Lung (tissue), 12 donors: ENCODE data around the gene HHEX. TPM values are rescaled to one million over a fixed set of nuclear protein-coding genes. Genes with fewer than 3 reads are reported as not detected.

Source experiments
- ATAC-seq: fragments of 200-7000 bp; cut with Tn5 transposase; one replicate; pipeline ENCODE4 v1.9.1; 2020; ENCODE audit warnings: moderate number of reproducible peaks; ENCODE audit not compliant: insufficient read depth, low FRiP score
- DNase-seq, 3 donors: peaks; one replicate each; pipeline ENCODE4 v3.0.0-alpha.2; 2013 to 2017
- H3K27ac ChIP-seq, 2 donors: one replicate each; pipeline ENCODE4 v1.5.1; 2013; ENCODE audit warnings: mild to moderate bottlenecking in 2 of 2, moderate library complexity in 2 of 2, control low read depth in 1 of 2, inconsistent platforms in 1 of 2, low read depth in 1 of 2, low read length in 1 of 2
- H3K27me3 ChIP-seq, 3 donors: one replicate each; pipeline ENCODE4 v1.5.1; 2013; ENCODE audit warnings: low read length in 2 of 3; ENCODE audit not compliant: control insufficient read depth in 3 of 3, insufficient read depth in 3 of 3
- H3K36me3 ChIP-seq, 4 donors: one replicate each; pipeline ENCODE4 v1.5.1; 2013; ENCODE audit warnings: low read length in 4 of 4, mild to moderate bottlenecking in 1 of 4, moderate library complexity in 1 of 4; ENCODE audit not compliant: control insufficient read depth in 4 of 4, insufficient read depth in 4 of 4
- H3K4me1 ChIP-seq, 5 donors: one replicate each; pipeline ENCODE4 v1.5.1; 2013; ENCODE audit warnings: low read length in 5 of 5, mild to moderate bottlenecking in 2 of 5, moderate library complexity in 1 of 5; ENCODE audit not compliant: control insufficient read depth in 5 of 5, insufficient read depth in 5 of 5
- H3K4me3 ChIP-seq: one replicate; pipeline ENCODE4 v1.5.1; 2013; ENCODE audit warnings: mild to moderate bottlenecking, control low read depth, moderate library complexity
- H3K9ac ChIP-seq, 2 donors: one replicate each; pipeline ENCODE4 v1.5.1; 2013; ENCODE audit warnings: low read length in 2 of 2, control low read depth in 1 of 2; ENCODE audit not compliant: insufficient read depth in 1 of 2
- H3K9me3 ChIP-seq, 4 donors: one replicate each; pipeline ENCODE4 v1.5.1; 2013; ENCODE audit warnings: low read length in 3 of 4, mild to moderate bottlenecking in 1 of 4, moderate library complexity in 1 of 4; ENCODE audit not compliant: control insufficient read depth in 4 of 4, insufficient read depth in 3 of 4
- CTCF ChIP-seq: IDR thresholded peaks from 2 replicates; pipeline ENCODE4 v1.5.1; 2012; ENCODE audit warnings: mild to moderate bottlenecking; ENCODE audit errors: control extremely low read depth, extremely low read depth
- WGBS, 2 donors: extraction: QIAGEN DNeasy Blood & Tissue Kit; methylation state at CpG; one replicate each; pipeline ENCODE4 v1.1.7; 2013; 5-methylcytosine and 5-hydroxymethylcytosine counted together
- polyA plus RNA-seq, 2 donors: library from polyadenylated mRNA; stranded (reverse); fragments of 200-250 nt; gene quantifications; one replicate each; pipeline ENCODE4 v1.2.1, GENCODE V29; 2013
- total RNA-seq, 2 donors: library from RNA; depleted of rRNA in 1 of 2; stranded (reverse); fragments of >200 nt in 1 of 2; gene quantifications; one replicate each; pipeline ENCODE4 v1.2.1, GENCODE V29; 2014 to 2021
- donor health status: control.
- donor health status: control.
- donor health status: Bipolar disorder and iron deficiency.
- donor health status: healthy.
- donor health status: DM: yes; HTN: yes; CAD: no.

The HHEX gene
- total and polyA plus RNA-seq, 4 donors: 15.3 to 18.6 (median 17.1) TPM

GRCh38 chr10:92697663-92698511 is 8.1 kb downstream of the HHEX start:
- H3K4me1 ChIP-seq: peaks cover 0 to 14% (median 2%) of the 10 kb centered on the region in 5 donors
- peaks cover 0 to 2% (median 0%) of the 10 kb centered on the region in 4 donors for H3K36me3 ChIP-seq
- WGBS, 2 donors: 50 to 53% methylated on average over 7 of the region's 7 CpGs
- no peak overlapping the region for H3K27ac ChIP-seq
- H3K9ac ChIP-seq: no peak overlapping the region
- H3K4me3 ChIP-seq: no peak overlapping the region
- ATAC-seq: no peak
- H3K9me3 ChIP-seq: no peaks in the 10 kb centered on the region
- no peak for TF ChIP-seq CTCF
- no peak for DNase-seq
- peaks cover 0 to 61% (median 44%) of the 10 kb centered on the region in 3 donors for H3K27me3 ChIP-seq

- Histone ChIP-seq H3K4me1 (peaks cover 0 to 14% (median 2%) of the 10 kb centered on the region in 5 donors), H3K27me3 (peaks cover 0 to 58% (median 33%) of the 10 kb centered on the region in 3 donors), H3K36me3 (peaks cover 0 to 2% (median 0%) of the 10 kb centered on the region in 4 donors), H3K9ac (no peak overlapping the region), H3K4me3 (no peak overlapping the region), H3K27ac (no peak overlapping the region), H3K9me3 (no peaks in the 10 kb centered on the region)
- WGBS, 2 donors: 0 to 6% methylated on average over 3 of the region's 3 CpGs
- ATAC-seq (no peak), DNase-seq (no peak)
- TF ChIP-seq CTCF: no peak
Measured at GRCh38 chr10:92699193-92699517, 9.4 kb downstream of the HHEX start.

GRCh38 chr10:92699518-92700381 is 10.0 kb downstream of the HHEX start:
- no peak for ATAC-seq
- no peaks in the 10 kb centered on the region for H3K36me3 ChIP-seq
- DNase-seq: peak; percentile 72 to 87 (median 79)
- H3K9me3 ChIP-seq: no peaks in the 10 kb centered on the region
- peak overlapping the region in 1 of 2 donors; percentile 42 for H3K27ac ChIP-seq
- H3K4me3 ChIP-seq: no peak overlapping the region
- peak overlapping the region in 1 of 2 donors; percentile 40 for H3K9ac ChIP-seq
- WGBS, 2 donors: 0 to 1% methylated on average over 32 of the region's 32 CpGs
- peaks cover 0 to 56% (median 27%) of the 10 kb centered on the region in 3 donors for H3K27me3 ChIP-seq
- no peak for TF ChIP-seq CTCF
- H3K4me1 ChIP-seq: peaks cover 0 to 14% (median 2%) of the 10 kb centered on the region in 5 donors
